Progenitor cell of endocrine pancreas (in vitro differentiated cells): ENCODE measurements around the gene SDSL. TPM values are rescaled to one million over a fixed set of nuclear protein-coding genes. Genes with fewer than 3 reads are reported as not detected.

ENCODE experiments used
- DNase-seq: peaks from one replicate; pipeline ENCODE4 v3.0.0; 2021; ENCODE audit warnings: low spot score; ENCODE audit not compliant: unreplicated experiment
- H3K27ac Mint-ChIP-seq: 2 replicates; pipeline ENCODE4 v1.8.0; 2021; ENCODE audit warnings: mild to moderate bottlenecking, moderate library complexity, mixed read lengths
- H3K27me3 Mint-ChIP-seq: 2 replicates; pipeline ENCODE4 v1.8.0; 2021; ENCODE audit warnings: mixed read lengths
- H3K36me3 Mint-ChIP-seq: 2 replicates; pipeline ENCODE4 v1.8.0; 2022; ENCODE audit warnings: mixed read lengths; ENCODE audit not compliant: insufficient read depth
- H3K4me1 Mint-ChIP-seq: 2 replicates; pipeline ENCODE4 v1.8.0; 2021; ENCODE audit warnings: low read depth, mixed read lengths
- H3K4me3 Mint-ChIP-seq: 2 replicates; pipeline ENCODE4 v1.8.0; 2021; ENCODE audit warnings: low read depth, mild to moderate bottlenecking, moderate library complexity, mixed read lengths
- H3K9me3 Mint-ChIP-seq: 2 replicates; pipeline ENCODE4 v1.8.0; 2021; ENCODE audit warnings: low read depth, mixed read lengths
- CTCF ChIP-seq: fragments of 200-600 bp; sonication (generic); IDR thresholded peaks from one replicate; pipeline ENCODE4 v1.5.0; 2021; ENCODE audit warnings: antibody characterized with exemption, mild to moderate bottlenecking; ENCODE audit not compliant: unreplicated experiment
- total RNA-seq: library from RNA; stranded (reverse); gene quantifications from 2 replicates; pipeline ENCODE4 v1.2.1, GENCODE V29; 2021

Gene SDSL
- total RNA-seq, 1 donor from 2014 or later = 17.2 TPM

DNA sequence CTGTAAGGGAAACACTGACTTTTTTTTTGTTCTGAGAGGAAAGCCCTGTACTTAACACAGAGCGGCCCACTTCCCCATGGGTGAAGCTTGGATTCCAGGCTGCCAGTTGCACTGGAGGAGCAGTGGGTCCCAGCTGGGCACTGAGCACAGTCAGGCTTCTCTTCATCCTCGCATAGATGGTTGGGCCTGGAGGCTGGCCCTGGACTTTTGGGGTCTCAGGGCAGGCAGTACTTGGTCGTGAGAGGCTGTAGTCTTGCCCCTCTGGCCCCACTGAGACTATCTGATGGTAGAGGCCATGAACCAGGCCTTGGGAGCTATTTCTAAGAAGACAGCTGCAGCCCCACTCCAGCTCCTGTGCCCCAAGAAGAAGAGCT, 55.6 kb downstream of the SDSL start:
- Mint-ChIP-seq H3K27ac (no peak overlapping the region), H3K4me3 (no peak overlapping the region), H3K9me3 (no peaks in the 10 kb centered on the region), H3K27me3 (peaks cover 92% of the 10 kb centered on the region), H3K36me3 (no peaks in the 10 kb centered on the region), H3K4me1 (peaks cover 2% of the 10 kb centered on the region)
- no peak for TF ChIP-seq CTCF
- DNase-seq = no peak

DNA sequence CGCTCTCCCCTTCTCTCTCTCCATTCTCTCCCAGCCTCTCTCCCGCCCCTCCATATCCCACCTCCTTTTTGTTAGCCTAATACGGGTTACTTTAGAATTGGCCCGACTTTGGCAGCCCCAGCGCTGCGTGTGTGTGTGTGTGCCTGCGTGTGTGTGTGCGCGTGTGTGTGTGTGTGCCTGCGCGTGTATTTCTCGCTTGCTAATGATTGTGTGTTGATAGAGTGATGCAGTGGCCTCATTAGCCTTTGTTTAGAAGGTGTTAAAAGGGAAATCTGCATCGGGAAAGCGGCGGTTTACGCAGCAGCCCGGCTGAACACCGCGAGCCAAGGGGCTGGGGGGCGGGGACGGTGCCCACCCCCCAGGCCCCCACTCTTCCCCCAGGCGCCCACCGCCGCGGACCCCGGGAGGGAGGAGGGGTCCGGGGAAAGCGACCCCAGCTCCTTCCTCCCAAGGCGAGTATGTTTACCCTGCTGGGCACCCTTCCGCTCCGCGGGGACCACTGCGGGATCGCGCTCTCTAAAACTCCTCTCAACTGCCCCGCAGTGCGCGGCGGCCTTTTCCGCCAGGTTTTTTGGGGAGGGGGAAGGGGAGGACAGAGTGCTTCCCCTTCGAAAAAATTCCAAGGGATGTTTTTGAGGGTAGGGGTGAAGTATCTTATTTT, 56.3 kb downstream of the SDSL start:
- Mint-ChIP-seq H3K27me3 (peaks cover 92% of the 10 kb centered on the region), H3K27ac (no peak overlapping the region), H3K4me1 (peaks cover 2% of the 10 kb centered on the region), H3K9me3 (no peaks in the 10 kb centered on the region), H3K4me3 (no peak overlapping the region), H3K36me3 (no peaks in the 10 kb centered on the region)
- TF ChIP-seq CTCF = no peak
- DNase-seq = no peak

- H3K4me1 Mint-ChIP-seq = peaks cover 2% of the 10 kb centered on the region
- H3K9me3 Mint-ChIP-seq = no peaks in the 10 kb centered on the region
- DNase-seq = no peak
- H3K4me3 Mint-ChIP-seq = no peak overlapping the region
- H3K36me3 Mint-ChIP-seq = no peaks in the 10 kb centered on the region
- peaks cover 92% of the 10 kb centered on the region for H3K27me3 Mint-ChIP-seq
- no peak for TF ChIP-seq CTCF
- H3K27ac Mint-ChIP-seq = no peak overlapping the region
Observed at GRCh38 chr12:113479216-113479589, 57.0 kb downstream of the SDSL start.

DNA sequence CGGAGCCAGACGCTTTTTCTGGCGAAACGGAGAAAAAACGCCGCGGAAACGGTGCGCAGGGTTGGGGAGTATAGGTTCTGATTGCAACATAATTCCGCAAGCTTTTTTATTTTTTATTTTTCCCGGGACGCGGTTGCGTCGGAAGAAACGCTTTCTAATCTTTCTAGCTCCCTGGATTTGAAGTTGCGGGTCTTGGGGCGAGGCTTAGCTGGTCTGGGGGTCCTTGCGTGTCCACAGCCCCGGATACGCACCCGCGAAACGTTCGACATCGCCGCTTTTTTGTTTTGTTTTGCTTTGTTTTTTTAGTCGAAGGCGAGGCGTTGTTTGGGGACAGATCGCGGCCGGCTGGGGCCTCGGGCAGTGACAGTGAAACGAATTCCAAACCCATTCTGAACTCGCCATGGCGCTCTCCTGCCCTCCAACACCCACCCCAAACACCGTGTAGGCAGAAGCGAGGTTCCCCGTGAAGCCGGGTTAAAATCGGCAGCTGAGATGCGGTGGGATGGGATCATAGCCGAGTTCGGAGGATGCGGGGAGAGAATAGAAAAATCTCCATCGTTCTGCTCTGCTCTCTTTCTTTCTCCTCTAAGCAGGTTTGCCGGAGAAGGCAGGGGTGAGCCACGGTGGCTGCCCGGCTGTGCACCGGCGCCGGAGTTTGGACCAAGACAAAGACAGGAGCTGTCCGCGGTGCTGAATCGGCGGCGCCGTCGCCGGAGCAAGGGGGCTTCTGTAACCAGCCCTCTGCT, 57.6 kb downstream of the SDSL start:
- no peaks in the 10 kb centered on the region for H3K36me3 Mint-ChIP-seq
- H3K9me3 Mint-ChIP-seq = no peaks in the 10 kb centered on the region
- no peak for TF ChIP-seq CTCF
- no peak overlapping the region for H3K27ac Mint-ChIP-seq
- peaks cover 2% of the 10 kb centered on the region for H3K4me1 Mint-ChIP-seq
- DNase-seq = peak; percentile 81
- H3K4me3 Mint-ChIP-seq = no peak overlapping the region
- peaks cover 92% of the 10 kb centered on the region for H3K27me3 Mint-ChIP-seq

DNA sequence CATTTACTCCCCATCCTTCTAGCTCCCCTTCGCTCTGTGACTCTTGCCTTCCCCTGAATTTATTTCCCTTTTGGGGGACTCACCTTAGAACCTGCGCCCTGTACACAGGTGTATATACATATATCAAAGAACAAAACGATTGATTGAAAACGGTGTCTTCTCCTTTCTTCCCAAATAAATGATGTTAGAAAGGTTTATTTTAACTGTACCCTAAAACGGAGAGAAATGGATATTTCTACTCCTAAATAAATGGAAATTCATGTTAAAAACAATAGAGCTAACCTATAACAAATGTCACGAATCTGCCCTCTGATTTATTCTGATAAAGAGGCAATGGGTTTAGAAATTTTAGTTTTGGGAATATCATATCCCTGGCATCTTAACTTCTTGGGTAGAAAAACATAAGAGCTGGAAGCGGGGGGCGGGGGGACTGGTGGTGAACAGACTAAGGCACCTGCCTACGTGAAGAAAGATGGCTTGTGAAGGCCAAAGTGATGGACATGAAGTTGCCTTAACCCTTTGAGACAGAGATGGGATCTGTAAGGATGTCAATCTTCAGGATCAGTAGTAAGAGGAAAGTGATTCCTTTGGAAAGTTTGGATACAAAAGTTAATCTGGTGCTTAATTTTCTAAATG, 58.3 kb downstream of the SDSL start:
- Mint-ChIP-seq H3K36me3 (no peaks in the 10 kb centered on the region), H3K27me3 (peaks cover 92% of the 10 kb centered on the region), H3K4me3 (no peak overlapping the region), H3K27ac (no peak overlapping the region), H3K9me3 (no peaks in the 10 kb centered on the region), H3K4me1 (peaks cover 2% of the 10 kb centered on the region)
- no peak for TF ChIP-seq CTCF
- DNase-seq = no peak
